Endothelial cell of umbilical vein (primary cell): ENCODE results near the gene PROX1.

Experiments used
- EZH2 ChIP-seq: IDR thresholded peaks from 2 replicates; pipeline ENCODE4 v1.6.1; 2012; ENCODE audit warnings: borderline replicate concordance, low read depth, mild to moderate bottlenecking, moderate library complexity, low read length, inconsistent platforms; ENCODE audit not compliant: severe bottlenecking
- MYC ChIP-seq: IDR thresholded peaks from one replicate; pipeline ENCODE4 v1.6.1; 2011; ENCODE audit warnings: mild to moderate bottlenecking, low read depth, low read length
- POLR2A ChIP-seq: IDR thresholded peaks from 2 replicates; pipeline ENCODE4 v1.6.1; 2012; ENCODE audit warnings: low read depth, mild to moderate bottlenecking, control low read depth, low read length
- POLR2AphosphoS5 ChIP-seq: IDR thresholded peaks from 2 replicates; pipeline ENCODE4 v1.6.1; 2012; ENCODE audit warnings: low read depth, mild to moderate bottlenecking, control low read depth, low read length, moderate library complexity; ENCODE audit not compliant: insufficient read depth
- TF ChIP-seq, protein P1 (sequence below), 2 donors: IDR thresholded peaks; 1 replicate in 1 of 2; 2 replicates in 1 of 2; pipeline ENCODE4 v1.5.1; 2011; ENCODE audit warnings: low read length in 2 of 2, mild to moderate bottlenecking in 2 of 2, moderate library complexity in 2 of 2, control low read depth in 1 of 2, inconsistent platforms in 1 of 2, low read depth in 1 of 2; ENCODE audit not compliant: insufficient read depth in 1 of 2; ENCODE audit errors: extremely low read depth in 1 of 2
- TF ChIP-seq, protein P2 (sequence below): IDR thresholded peaks from 2 replicates; pipeline ENCODE4 v1.6.1; 2011; ENCODE audit not compliant: insufficient read depth, insufficient read length

DNA sequence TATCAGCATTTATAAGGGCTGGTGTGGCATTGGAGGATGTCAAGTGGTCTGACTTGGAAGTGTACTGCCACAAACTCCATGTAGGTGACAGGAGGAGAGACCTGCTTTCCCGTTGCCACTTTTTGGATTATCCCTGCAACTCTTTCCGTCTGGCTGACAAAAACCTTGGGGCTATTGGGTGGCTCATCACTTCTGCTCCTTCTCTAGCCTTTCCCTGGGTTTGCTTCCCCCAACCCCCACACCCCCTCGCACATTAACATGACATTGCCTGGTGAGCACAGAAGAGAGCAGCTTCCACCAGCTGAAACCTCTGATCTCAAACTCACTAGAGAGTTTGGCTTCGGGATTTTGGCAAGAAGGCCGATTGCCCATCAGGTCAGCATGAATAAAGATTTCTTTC lies 39.2 kb downstream of the PROX1 start:
- no peak for TF ChIP-seq POLR2A
- TF ChIP-seq, protein P1, sequence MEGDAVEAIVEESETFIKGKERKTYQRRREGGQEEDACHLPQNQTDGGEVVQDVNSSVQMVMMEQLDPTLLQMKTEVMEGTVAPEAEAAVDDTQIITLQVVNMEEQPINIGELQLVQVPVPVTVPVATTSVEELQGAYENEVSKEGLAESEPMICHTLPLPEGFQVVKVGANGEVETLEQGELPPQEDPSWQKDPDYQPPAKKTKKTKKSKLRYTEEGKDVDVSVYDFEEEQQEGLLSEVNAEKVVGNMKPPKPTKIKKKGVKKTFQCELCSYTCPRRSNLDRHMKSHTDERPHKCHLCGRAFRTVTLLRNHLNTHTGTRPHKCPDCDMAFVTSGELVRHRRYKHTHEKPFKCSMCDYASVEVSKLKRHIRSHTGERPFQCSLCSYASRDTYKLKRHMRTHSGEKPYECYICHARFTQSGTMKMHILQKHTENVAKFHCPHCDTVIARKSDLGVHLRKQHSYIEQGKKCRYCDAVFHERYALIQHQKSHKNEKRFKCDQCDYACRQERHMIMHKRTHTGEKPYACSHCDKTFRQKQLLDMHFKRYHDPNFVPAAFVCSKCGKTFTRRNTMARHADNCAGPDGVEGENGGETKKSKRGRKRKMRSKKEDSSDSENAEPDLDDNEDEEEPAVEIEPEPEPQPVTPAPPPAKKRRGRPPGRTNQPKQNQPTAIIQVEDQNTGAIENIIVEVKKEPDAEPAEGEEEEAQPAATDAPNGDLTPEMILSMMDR (IDR thresholded peaks at IDR 0.05; ENCODE audit: extremely low read depth in 1 of 2, insufficient read depth in 1 of 2, low read depth in 1 of 2, low read length in 2 of 2) = no peak
- TF ChIP-seq, protein P2, sequence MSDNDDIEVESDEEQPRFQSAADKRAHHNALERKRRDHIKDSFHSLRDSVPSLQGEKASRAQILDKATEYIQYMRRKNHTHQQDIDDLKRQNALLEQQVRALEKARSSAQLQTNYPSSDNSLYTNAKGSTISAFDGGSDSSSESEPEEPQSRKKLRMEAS = no peak
- no peak for TF ChIP-seq EZH2
- TF ChIP-seq POLR2AphosphoS5 = no peak
- TF ChIP-seq MYC = no peak
